GM20000 (cell line): Measurements from ENCODE around the gene C18orf32.

ENCODE experiments used
- DNase-seq: peaks from one replicate; pipeline ENCODE4 v3.0.0; 2012; ENCODE audit warnings: low spot score
- CTCF ChIP-seq: IDR thresholded peaks from 2 replicates; pipeline ENCODE4 v1.5.1; 2012; ENCODE audit warnings: mild to moderate bottlenecking, control low read depth; ENCODE audit errors: extremely low read depth, missing control alignments

C18orf32 gene

DNA sequence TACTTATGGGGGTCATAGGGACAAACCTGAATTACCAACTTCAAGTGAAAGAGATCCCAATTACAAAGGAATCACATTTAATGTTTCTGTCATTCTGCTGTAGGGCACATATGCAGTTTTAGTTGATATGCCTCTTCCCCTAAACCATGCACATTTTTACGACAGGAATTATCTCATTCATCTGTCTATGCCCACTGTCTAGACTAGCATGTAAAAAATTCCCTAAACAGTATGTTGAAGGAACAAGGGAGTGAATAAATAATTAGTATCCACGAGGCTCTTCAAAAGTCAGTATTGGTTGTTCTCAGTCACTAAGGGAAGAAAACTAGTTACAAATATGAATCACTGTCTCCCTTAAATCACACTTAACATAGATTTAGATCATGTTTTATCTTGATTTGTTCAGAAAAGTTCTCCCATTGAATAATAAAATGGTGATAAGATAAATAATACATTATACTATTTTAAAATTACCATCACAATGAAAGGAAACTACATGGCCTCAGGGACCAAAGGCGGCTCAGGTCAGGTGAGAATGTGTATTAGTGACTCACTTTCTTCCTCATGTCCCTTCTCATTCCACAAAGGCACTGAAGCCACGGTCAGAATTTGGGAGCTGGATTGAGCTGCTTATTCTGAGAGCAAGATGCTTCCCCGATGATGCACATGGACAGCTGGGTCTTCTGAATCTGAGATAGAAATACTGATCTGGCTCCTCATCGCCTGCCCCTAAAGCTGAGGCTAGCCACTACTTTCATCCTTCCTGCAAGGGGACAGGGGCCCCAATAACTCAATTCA lies 55.7 kb downstream of the C18orf32 start:
- no peak for DNase-seq
- no peak for TF ChIP-seq CTCF
